Left lung (tissue), 10 donors: ENCODE results near the gene PPP2R2B. TPM values are rescaled to one million over a fixed set of nuclear protein-coding genes. Genes with fewer than 3 reads are reported as not detected.

Source experiments
- ATAC-seq: fragments of 200-7000 bp; cut with Tn5 transposase; one replicate; pipeline ENCODE4 v1.9.1; 2020; ENCODE audit warnings: moderate library complexity
- DNase-seq, 4 donors: peaks; one replicate each; pipeline ENCODE4 v3.0.0-alpha.2; 2013 to 2020
- H3K27ac ChIP-seq, 2 donors: fragments of 200-600 bp; sonication (generic) in 1 of 2; one replicate each; pipeline versions ENCODE4 v1.5.0 to v1.8.0; 2020 to 2021
- H3K27me3 ChIP-seq, 2 donors: fragments of 200-600 bp; sonication (generic) in 1 of 2; one replicate each; pipeline versions ENCODE4 v1.5.0 to v1.8.0; 2020 to 2021
- H3K36me3 ChIP-seq, 2 donors: fragments of 200-600 bp; sonication (generic) in 1 of 2; one replicate each; pipeline versions ENCODE4 v1.5.0 to v1.8.0; 2020 to 2021
- H3K4me1 ChIP-seq, 2 donors: fragments of 200-600 bp; one replicate each; pipeline ENCODE4 v1.8.0; 2021
- H3K4me3 ChIP-seq, 2 donors: fragments of 200-600 bp; sonication (generic) in 1 of 2; one replicate each; pipeline versions ENCODE4 v1.5.0 to v1.8.0; 2020 to 2021; ENCODE audit warnings: mild to moderate bottlenecking in 1 of 2
- H3K9me3 ChIP-seq, 2 donors: fragments of 200-600 bp; sonication (generic) in 1 of 2; one replicate each; pipeline versions ENCODE4 v1.5.0 to v1.8.0; 2020 to 2021
- intact Hi-C, 2 donors: fragments of 100-400 bp; cut with DNase I; formaldehyde crosslinking; loops; one replicate each; pipeline versions ENCODE4 v1.11.2 to v1.14.2; 2022
- polyA plus RNA-seq, 6 donors: library from polyadenylated mRNA; unstranded; fragments of 120-200 nt; gene quantifications; one replicate each; pipeline ENCODE4 v1.2.1, GENCODE V29; 2013; ENCODE audit not compliant: insufficient read length in 6 of 6
- total RNA-seq, 2 donors: library from RNA; stranded (reverse); fragmentation: NEBNext Ultra II Directional; extraction: Animal tissue kit (Norgen Biotek cat#: 25700); gene quantifications; one replicate each; pipeline ENCODE4 v1.2.1, GENCODE V29; 2021
- TF ChIP-seq, protein P1 (sequence below), 2 donors: fragments of 200-600 bp; sonication (generic) in 1 of 2; IDR thresholded peaks; one replicate each; pipeline versions ENCODE4 v1.5.0 to v1.8.0; 2021; ENCODE audit warnings: antibody characterized with exemption in 2 of 2
- donor health status: DM: no; HTN: yes; CAD: no.
- donor health status: DM: no; HTN: no; CAD: no.

Gene PPP2R2B
- total and polyA plus RNA-seq, 8 donors, result 0.23 to 1.5 (median 0.43) TPM

DNA sequence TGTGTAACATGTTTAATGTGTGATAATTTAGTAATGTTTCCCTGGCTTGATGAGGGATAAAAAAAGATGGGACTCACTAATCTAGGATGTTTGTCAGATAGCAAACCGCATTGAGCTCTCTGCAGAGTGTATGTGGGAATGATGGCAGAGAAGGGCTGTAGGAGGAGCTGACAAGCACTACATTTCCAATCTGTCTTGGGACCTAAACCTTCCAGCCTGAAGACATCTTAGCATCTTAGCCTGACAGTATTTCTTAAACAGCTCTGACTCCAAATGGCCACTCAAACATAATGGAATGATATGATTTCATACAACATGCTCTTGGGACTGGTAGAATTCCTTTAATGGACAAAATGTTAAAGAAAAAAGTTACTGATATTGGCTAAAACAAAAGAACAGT, 116.7 kb downstream of the PPP2R2B start:
- intact Hi-C loops, result no loop called here
- Histone ChIP-seq H3K4me1 (no peaks in the 10 kb centered on the region), H3K27ac (no peak overlapping the region), H3K36me3 (no peaks in the 10 kb centered on the region), H3K27me3 (no peaks in the 10 kb centered on the region), H3K4me3 (no peak overlapping the region), H3K9me3 (no peaks in the 10 kb centered on the region)
- DNase-seq, result no peak
- TF ChIP-seq, protein P1, sequence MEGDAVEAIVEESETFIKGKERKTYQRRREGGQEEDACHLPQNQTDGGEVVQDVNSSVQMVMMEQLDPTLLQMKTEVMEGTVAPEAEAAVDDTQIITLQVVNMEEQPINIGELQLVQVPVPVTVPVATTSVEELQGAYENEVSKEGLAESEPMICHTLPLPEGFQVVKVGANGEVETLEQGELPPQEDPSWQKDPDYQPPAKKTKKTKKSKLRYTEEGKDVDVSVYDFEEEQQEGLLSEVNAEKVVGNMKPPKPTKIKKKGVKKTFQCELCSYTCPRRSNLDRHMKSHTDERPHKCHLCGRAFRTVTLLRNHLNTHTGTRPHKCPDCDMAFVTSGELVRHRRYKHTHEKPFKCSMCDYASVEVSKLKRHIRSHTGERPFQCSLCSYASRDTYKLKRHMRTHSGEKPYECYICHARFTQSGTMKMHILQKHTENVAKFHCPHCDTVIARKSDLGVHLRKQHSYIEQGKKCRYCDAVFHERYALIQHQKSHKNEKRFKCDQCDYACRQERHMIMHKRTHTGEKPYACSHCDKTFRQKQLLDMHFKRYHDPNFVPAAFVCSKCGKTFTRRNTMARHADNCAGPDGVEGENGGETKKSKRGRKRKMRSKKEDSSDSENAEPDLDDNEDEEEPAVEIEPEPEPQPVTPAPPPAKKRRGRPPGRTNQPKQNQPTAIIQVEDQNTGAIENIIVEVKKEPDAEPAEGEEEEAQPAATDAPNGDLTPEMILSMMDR (IDR thresholded peaks at IDR 0.05), result no peak
- ATAC-seq, result no peak

DNA sequence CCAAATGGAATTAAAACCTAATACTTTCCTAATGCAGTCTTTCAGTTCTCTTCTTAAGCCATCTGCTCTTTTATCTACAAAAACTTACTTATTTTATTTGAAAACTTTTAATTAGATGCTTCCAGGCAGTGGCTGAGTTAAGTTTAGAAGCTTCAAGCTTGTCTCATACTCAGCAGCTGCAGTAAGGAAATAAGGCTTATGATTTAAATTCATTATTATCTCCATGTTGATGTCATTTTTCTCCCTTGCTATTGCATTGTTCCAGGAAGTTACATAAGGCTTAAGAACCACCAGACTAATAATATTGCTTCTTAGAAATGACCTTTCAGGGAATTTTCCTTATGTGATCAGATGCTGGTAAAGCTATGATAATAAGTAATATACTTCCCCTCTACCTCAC, 119.6 kb downstream of the PPP2R2B start:
- Histone ChIP-seq H3K36me3 (no peaks in the 10 kb centered on the region), H3K27me3 (no peaks in the 10 kb centered on the region), H3K27ac (no peak overlapping the region), H3K9me3 (no peaks in the 10 kb centered on the region), H3K4me3 (no peak overlapping the region), H3K4me1 (no peaks in the 10 kb centered on the region)
- intact Hi-C loops, result no loop called here
- DNase-seq (no peak), ATAC-seq (no peak)
- TF ChIP-seq, protein P1 (IDR thresholded peaks at IDR 0.05), result no peak

DNA sequence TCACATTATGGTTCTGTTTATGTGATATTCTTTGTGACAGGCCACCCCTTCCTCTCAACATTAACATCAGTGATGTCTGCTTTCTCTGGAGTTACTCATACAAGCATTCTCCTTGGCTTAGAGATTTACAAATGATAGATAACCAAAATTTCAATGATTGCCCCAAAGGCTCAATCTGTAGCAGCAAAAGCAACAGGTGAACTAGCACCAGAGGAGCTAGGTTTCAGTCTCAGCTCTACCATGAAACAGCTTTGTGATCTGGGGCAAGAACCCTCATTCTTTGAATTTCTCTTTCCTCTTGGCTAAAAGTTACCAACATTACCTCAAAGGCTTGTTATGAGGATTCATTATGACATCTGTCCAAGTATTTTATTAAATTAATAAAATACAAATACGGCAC, 120.5 kb downstream of the PPP2R2B start:
- H3K9me3 ChIP-seq, result no peaks in the 10 kb centered on the region
- H3K27me3 ChIP-seq, result no peaks in the 10 kb centered on the region
- H3K4me3 ChIP-seq, result no peak overlapping the region
- ATAC-seq, result no peak
- H3K4me1 ChIP-seq, result no peaks in the 10 kb centered on the region
- DNase-seq, result no peak
- intact Hi-C loops, result no loop called here
- H3K36me3 ChIP-seq, result no peaks in the 10 kb centered on the region
- H3K27ac ChIP-seq, result no peak overlapping the region
- TF ChIP-seq, protein P1 (IDR thresholded peaks at IDR 0.05), result no peak

DNA sequence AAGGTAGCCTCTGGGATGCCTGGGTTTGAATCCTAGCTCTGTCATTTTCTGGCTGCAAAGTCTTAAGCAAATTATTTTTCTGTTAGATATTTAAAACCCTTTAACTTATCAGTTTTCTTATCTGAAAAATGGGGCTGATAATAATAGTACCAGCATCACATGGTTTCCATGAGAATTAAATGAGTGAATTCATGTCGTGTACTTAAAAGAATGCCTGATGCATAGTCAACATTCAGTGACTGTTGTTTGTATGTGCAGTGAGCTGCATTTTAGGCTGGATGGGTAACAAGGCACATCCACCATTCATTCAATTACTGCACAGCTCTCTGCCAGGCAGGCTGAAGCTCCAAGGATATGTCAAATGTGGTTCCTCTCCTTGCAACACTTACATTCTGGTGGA, 122.0 kb downstream of the PPP2R2B start:
- H3K27ac ChIP-seq, result no peak overlapping the region
- no peaks in the 10 kb centered on the region for H3K9me3 ChIP-seq
- DNase-seq (no peak), ATAC-seq (no peak)
- no peaks in the 10 kb centered on the region for H3K27me3 ChIP-seq
- no peaks in the 10 kb centered on the region for H3K36me3 ChIP-seq
- TF ChIP-seq, protein P1 (IDR thresholded peaks at IDR 0.05), result no peak
- H3K4me1 ChIP-seq, result no peaks in the 10 kb centered on the region
- H3K4me3 ChIP-seq, result no peak overlapping the region
- intact Hi-C loops, result no loop called here

DNA sequence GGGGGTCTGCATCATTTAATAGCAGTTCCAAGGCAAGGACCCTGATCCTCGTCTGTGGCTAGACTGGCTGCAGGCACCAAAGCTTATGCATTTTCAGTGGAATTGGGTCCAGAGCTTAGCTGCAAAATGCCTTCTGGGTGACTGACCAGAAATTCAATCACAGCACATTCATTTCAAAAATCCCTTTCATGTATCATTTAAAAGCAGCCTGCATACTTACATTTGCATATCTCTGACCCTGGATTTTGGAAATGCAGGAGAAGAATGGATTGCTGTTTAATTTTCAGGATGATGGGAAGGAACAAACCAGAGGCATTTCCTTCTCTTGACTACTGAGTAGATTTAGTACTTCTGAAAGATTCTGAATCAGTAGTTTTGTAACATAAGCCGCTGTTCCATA, 122.8 kb downstream of the PPP2R2B start:
- Histone ChIP-seq H3K27me3 (no peaks in the 10 kb centered on the region), H3K27ac (no peak overlapping the region), H3K36me3 (no peaks in the 10 kb centered on the region), H3K4me3 (no peak overlapping the region), H3K4me1 (no peaks in the 10 kb centered on the region), H3K9me3 (no peaks in the 10 kb centered on the region)
- intact Hi-C loops, result no loop called here
- DNase-seq, result no peak
- ATAC-seq, result no peak
- TF ChIP-seq, protein P1 (IDR thresholded peaks at IDR 0.05), result no peak
